ENCODE measurements around the gene STK17A. TPM values are rescaled to one million over a fixed set of nuclear protein-coding genes. Genes with fewer than 3 reads are reported as not detected.

The STK17A gene
- polyA plus RNA-seq, 3 donors: 2.8 to 14.1 (median 9.5) TPM

DNA sequence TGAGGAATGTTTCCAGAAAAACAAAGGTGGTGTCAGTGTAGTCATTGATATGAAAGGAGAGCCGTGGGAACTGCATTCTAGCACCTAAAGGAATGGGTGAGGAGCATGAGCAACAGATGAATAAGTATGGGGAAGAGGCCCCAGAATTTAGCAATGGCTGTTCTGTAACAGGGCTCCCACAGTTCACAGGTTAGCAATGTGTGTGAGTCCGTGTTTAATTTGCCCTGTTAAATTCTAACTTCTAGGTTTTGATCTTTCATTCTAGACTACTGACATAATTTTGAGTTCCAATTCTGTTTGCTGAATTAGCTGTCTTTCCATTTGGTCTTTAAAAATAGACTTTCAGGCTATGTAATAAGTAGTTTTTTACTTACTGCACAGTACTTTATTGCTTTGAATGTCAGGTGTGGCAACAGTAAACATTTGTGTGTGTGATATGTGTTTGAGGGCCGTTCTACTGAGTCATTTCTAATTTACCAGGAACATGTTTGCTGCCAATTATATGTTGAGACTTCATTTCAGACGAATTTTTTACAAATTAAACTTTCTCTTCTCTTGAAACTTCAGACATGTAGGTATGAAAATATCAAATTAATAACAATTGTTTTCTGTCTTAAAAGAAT is 8.8 kb downstream of the STK17A start:
- Histone ChIP-seq H3K27me3 (ENCODE audit: control insufficient read depth in 2 of 2, insufficient read depth in 2 of 2, low read length in 2 of 2) (no peaks in the 10 kb centered on the region), H3K79me2 (ENCODE audit: insufficient read depth, low read length) (peaks cover 20% of the 10 kb centered on the region), H3K27ac (ENCODE audit: low read depth in 1 of 2, low read length in 2 of 2) (no peak overlapping the region), H3K4me3 (replicated peaks in 1 of 3; ENCODE audit: low read depth in 2 of 3, low read length in 3 of 3) (no peak overlapping the region), H3K4me1 (ENCODE audit: control insufficient read depth in 1 of 2, insufficient read depth in 2 of 2, low read length in 2 of 2) (no peaks in the 10 kb centered on the region), H3K9ac (ENCODE audit: insufficient read depth, low read length, poor library complexity, severe bottlenecking) (no peak overlapping the region), H2AFZ (ENCODE audit: insufficient read depth, low read depth, low read length, poor library complexity, severe bottlenecking) (no peak overlapping the region), H3K4me2 (replicated peaks; ENCODE audit: extremely low read depth, low read length, poor library complexity, severe bottlenecking) (no peak overlapping the region), H3K36me3 (replicated peaks in 1 of 2; ENCODE audit: control insufficient read depth in 1 of 2, insufficient read depth in 2 of 2, low read length in 2 of 2) (peaks cover 0 to 3% of the 10 kb centered on the region in 2 donors), H3K9me3 (replicated peaks in 1 of 2; ENCODE audit: control insufficient read depth in 1 of 2, insufficient read depth in 1 of 2, low read length in 2 of 2) (no peaks in the 10 kb centered on the region), H4K20me1 (ENCODE audit: insufficient read depth, low read length) (peaks cover 17% of the 10 kb centered on the region)
- Mint-ChIP-seq H3K36me3 (peaks cover 8 to 10% of the 10 kb centered on the region in 2 donors), H3K9me3 (no peaks in the 10 kb centered on the region), H3K4me1 (peaks cover 12% of the 10 kb centered on the region), H3K27me3 (ENCODE audit: low read depth in 3 of 3) (peaks cover 1 to 4% (median 1%) of the 10 kb centered on the region in 3 donors), H3K4me3 (no peak overlapping the region), H3K27ac (no peak overlapping the region)
- 69% methylated on average over 1 of the region's 4 CpGs for WGBS (ENCODE audit: insufficient coverage)
- intact Hi-C loops (cut with micrococcal nuclease): no loop called here
- no peak for DNase-seq
- TF ChIP-seq, protein P1, sequence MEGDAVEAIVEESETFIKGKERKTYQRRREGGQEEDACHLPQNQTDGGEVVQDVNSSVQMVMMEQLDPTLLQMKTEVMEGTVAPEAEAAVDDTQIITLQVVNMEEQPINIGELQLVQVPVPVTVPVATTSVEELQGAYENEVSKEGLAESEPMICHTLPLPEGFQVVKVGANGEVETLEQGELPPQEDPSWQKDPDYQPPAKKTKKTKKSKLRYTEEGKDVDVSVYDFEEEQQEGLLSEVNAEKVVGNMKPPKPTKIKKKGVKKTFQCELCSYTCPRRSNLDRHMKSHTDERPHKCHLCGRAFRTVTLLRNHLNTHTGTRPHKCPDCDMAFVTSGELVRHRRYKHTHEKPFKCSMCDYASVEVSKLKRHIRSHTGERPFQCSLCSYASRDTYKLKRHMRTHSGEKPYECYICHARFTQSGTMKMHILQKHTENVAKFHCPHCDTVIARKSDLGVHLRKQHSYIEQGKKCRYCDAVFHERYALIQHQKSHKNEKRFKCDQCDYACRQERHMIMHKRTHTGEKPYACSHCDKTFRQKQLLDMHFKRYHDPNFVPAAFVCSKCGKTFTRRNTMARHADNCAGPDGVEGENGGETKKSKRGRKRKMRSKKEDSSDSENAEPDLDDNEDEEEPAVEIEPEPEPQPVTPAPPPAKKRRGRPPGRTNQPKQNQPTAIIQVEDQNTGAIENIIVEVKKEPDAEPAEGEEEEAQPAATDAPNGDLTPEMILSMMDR (IDR thresholded peaks at IDR 0.05): no peak

DNA sequence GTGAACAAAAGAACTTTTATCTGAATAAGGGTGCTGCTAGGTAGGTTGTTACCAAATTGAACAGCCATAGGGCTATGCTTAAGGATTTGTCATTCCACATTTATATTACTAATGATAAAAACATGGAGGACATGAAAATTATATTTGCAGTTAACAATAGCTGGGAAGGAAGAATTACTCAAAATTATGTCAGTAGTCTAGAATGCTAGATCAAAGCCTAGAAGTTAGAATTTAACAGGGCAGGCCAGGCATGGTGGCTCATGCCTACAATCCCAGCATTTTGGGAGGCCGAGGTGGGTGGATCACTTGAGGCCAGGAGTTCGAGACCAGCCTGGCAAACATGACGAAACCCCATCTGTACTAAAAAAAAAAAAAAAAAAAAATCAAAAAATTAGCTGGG is 9.4 kb downstream of the STK17A start:
- no peak overlapping the region for H3K4me2 ChIP-seq (replicated peaks; ENCODE audit: extremely low read depth, low read length, poor library complexity, severe bottlenecking)
- no peak overlapping the region for H3K27ac ChIP-seq (ENCODE audit: low read depth in 1 of 2, low read length in 2 of 2)
- intact Hi-C loops (cut with micrococcal nuclease): no loop called here
- H3K27me3 ChIP-seq (ENCODE audit: control insufficient read depth in 2 of 2, insufficient read depth in 2 of 2, low read length in 2 of 2): no peaks in the 10 kb centered on the region
- peaks cover 15% of the 10 kb centered on the region for H3K79me2 ChIP-seq (ENCODE audit: insufficient read depth, low read length)
- no peak overlapping the region for H3K4me3 ChIP-seq (replicated peaks in 1 of 3; ENCODE audit: low read depth in 2 of 3, low read length in 3 of 3)
- DNase-seq: no peak
- Mint-ChIP-seq H3K36me3 (peaks cover 10 to 16% of the 10 kb centered on the region in 2 donors), H3K4me1 (peaks cover 12% of the 10 kb centered on the region), H3K27me3 (ENCODE audit: low read depth in 3 of 3) (peaks cover 1 to 4% (median 1%) of the 10 kb centered on the region in 3 donors), H3K9me3 (no peaks in the 10 kb centered on the region), H3K4me3 (no peak overlapping the region), H3K27ac (peak overlapping the region in 1 of 7 donors; percentile 35)
- no peaks in the 10 kb centered on the region for H3K4me1 ChIP-seq (ENCODE audit: control insufficient read depth in 1 of 2, insufficient read depth in 2 of 2, low read length in 2 of 2)
- peaks cover 4 to 5% of the 10 kb centered on the region in 2 donors for H3K36me3 ChIP-seq (replicated peaks in 1 of 2; ENCODE audit: control insufficient read depth in 1 of 2, insufficient read depth in 2 of 2, low read length in 2 of 2)
- H3K9me3 ChIP-seq (replicated peaks in 1 of 2; ENCODE audit: control insufficient read depth in 1 of 2, insufficient read depth in 1 of 2, low read length in 2 of 2): no peaks in the 10 kb centered on the region
- no peak overlapping the region for H3K9ac ChIP-seq (ENCODE audit: insufficient read depth, low read length, poor library complexity, severe bottlenecking)
- no peak overlapping the region for H2AFZ ChIP-seq (ENCODE audit: insufficient read depth, low read depth, low read length, poor library complexity, severe bottlenecking)
- WGBS (ENCODE audit: insufficient coverage): no CpG with 5 or more reads among the region's 3 CpGs
- peaks cover 17% of the 10 kb centered on the region for H4K20me1 ChIP-seq (ENCODE audit: insufficient read depth, low read length)
- TF ChIP-seq, protein P1 (IDR thresholded peaks at IDR 0.05): no peak

All from CD14-positive monocyte (primary cell).